CD4-positive, alpha-beta memory T cell (primary cell): ENCODE results near the gene GFPT1. TPM values are rescaled to one million over a fixed set of nuclear protein-coding genes. Genes with fewer than 3 reads are reported as not detected.

ENCODE experiments used
- CTCF ChIA-PET: fragments of 350-600 bp; sonication (Branson Sonifier 250); formaldehyde crosslinking; loops from one replicate; lab custom pipeline; 2021; ENCODE audit warnings: inconsistent platforms; ENCODE audit not compliant: partially characterized antibody; lab: Charles Lee
- POLR2A ChIA-PET: fragments of 350-600 bp; sonication (Branson Sonifier 250); formaldehyde crosslinking; loops from one replicate; lab custom pipeline; 2021; ENCODE audit not compliant: partially characterized antibody; lab: Charles Lee
- DNase-seq, 5 donors: peaks; one replicate each; pipeline versions ENCODE4 v3.0.0 to v3.0.0-alpha.2; 2020 to 2022; ENCODE audit warnings: mixed read lengths in 1 of 5
- H3K27ac ChIP-seq: one replicate; pipeline ENCODE4 v1.7.0; 2013; ENCODE audit warnings: low read depth, low read length
- H3K27me3 ChIP-seq: 2 replicates; pipeline ENCODE4 v1.7.0; 2013; ENCODE audit warnings: mild to moderate bottlenecking, low read length, moderate library complexity; ENCODE audit not compliant: insufficient read depth
- H3K36me3 ChIP-seq: 2 replicates; pipeline ENCODE4 v1.7.0; 2013; ENCODE audit warnings: mild to moderate bottlenecking, low read length, moderate library complexity; ENCODE audit not compliant: insufficient read depth
- H3K4me1 ChIP-seq: 2 replicates; pipeline ENCODE4 v1.7.0; 2013; ENCODE audit warnings: mild to moderate bottlenecking, low read length, moderate library complexity; ENCODE audit not compliant: insufficient read depth
- H3K4me3 ChIP-seq, 2 donors: one replicate each; pipeline ENCODE4 v1.7.0; 2013; ENCODE audit warnings: low read length in 2 of 2, mild to moderate bottlenecking in 1 of 2
- H3K9me3 ChIP-seq, 2 donors: one replicate each; pipeline ENCODE4 v1.7.0; 2013; ENCODE audit warnings: low read length in 2 of 2, control low read depth in 1 of 2; ENCODE audit not compliant: control insufficient read depth in 1 of 2
- H3K27ac Mint-ChIP-seq, 7 donors: one replicate each; pipeline ENCODE4 v1.8.0; 2020 to 2021; ENCODE audit warnings: mixed read lengths in 7 of 7, mild to moderate bottlenecking in 6 of 7, inconsistent platforms in 3 of 7, moderate library complexity in 3 of 7
- H3K27me3 Mint-ChIP-seq, 2 donors: one replicate each; pipeline ENCODE4 v1.8.0; 2020 to 2021; ENCODE audit warnings: mixed read lengths in 2 of 2
- H3K36me3 Mint-ChIP-seq, 2 donors: one replicate each; pipeline ENCODE4 v1.8.0; 2020 to 2021; ENCODE audit warnings: mixed read lengths in 2 of 2, inconsistent platforms in 1 of 2, mild to moderate bottlenecking in 1 of 2
- H3K4me1 Mint-ChIP-seq, 4 donors: one replicate each; pipeline ENCODE4 v1.8.0; 2020 to 2021; ENCODE audit warnings: mixed read lengths in 4 of 4, mild to moderate bottlenecking in 1 of 4
- H3K4me3 Mint-ChIP-seq, 8 donors: one replicate each; pipeline ENCODE4 v1.8.0; 2020 to 2021; ENCODE audit warnings: mixed read lengths in 8 of 8, mild to moderate bottlenecking in 7 of 8, moderate library complexity in 6 of 8, inconsistent platforms in 3 of 8
- H3K9me3 Mint-ChIP-seq, 8 donors: one replicate each; pipeline ENCODE4 v1.8.0; 2020 to 2021; ENCODE audit warnings: mixed read lengths in 8 of 8, mild to moderate bottlenecking in 5 of 8, inconsistent platforms in 3 of 8, moderate library complexity in 1 of 8
- intact Hi-C: fragments of 100-400 bp; cut with micrococcal nuclease; formaldehyde crosslinking; loops from one replicate; pipeline ENCODE4 v1.15.1; 2023
- polyA plus RNA-seq, 2 donors: library from polyadenylated mRNA; unstranded; fragments of 300-500 nt; fragmentation: Illumina TruSeq; gene quantifications; one replicate each; pipeline ENCODE4 v1.2.3, GENCODE V29; 2021
- total RNA-seq, 2 experiments: library from RNA; stranded (reverse); gene quantifications; one replicate each; pipeline ENCODE4 v1.2.3, GENCODE V29; 2021

GFPT1 gene
- total and polyA plus RNA-seq, 4 experiments from 2014 or later: 8.4 to 25.8 (median 18.8) TPM

DNA sequence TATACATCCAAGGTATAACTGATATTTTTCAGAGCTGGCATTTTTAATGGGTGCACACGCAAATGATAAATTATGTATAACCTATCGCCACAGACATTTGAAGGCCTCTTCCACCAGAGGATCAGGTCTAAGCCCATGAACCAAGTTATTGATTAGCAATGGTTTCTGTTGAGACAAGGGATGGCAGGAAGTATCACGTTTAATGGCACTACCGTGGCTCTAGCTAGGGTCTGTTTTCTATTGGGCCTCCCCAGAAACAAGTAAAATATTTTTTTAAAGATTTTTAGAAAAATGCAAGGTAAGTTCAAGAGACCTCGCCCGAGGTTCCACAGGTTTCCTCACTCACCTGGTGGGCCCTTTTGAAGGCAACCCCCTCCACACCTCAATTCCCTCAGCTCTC lies 667 bp downstream of the GFPT1 start:
- CTCF ChIA-PET: interaction anchor here (1.0 to 2.5 kb wide), 3 partner anchors 10 to 51 kb away, joined by 4 to 23 read pairs (median 8); partner anchors contain the start of gene NFU1
- Histone ChIP-seq H3K4me3 (peak overlapping the region; percentile 66 to 77), H3K27me3 (no peaks in the 10 kb centered on the region), H3K27ac (peak overlapping the region; percentile 66), H3K4me1 (peaks cover 38% of the 10 kb centered on the region), H3K9me3 (no peaks in the 10 kb centered on the region), H3K36me3 (no peaks in the 10 kb centered on the region)
- Mint-ChIP-seq H3K36me3 (peaks cover 3 to 6% of the 10 kb centered on the region in 2 donors), H3K9me3 (no peaks in the 10 kb centered on the region), H3K27ac (peak overlapping the region; percentile 74 to 92 (median 81)), H3K4me3 (peak overlapping the region; percentile 85 to 91 (median 88)), H3K4me1 (peaks cover 28 to 54% (median 40%) of the 10 kb centered on the region in 4 donors), H3K27me3 (no peaks in the 10 kb centered on the region)
- intact Hi-C loops: loop anchor here (5.0 to 10.0 kb wide), 3 partner anchors 258 to 908 kb away; partner anchors contain the start of genes AAK1, C2orf42 and SNRPG
- POLR2A ChIA-PET: interaction anchor here (0.7 to 2.5 kb wide), 3 partner anchors 11 to 1681 kb away, joined by 3 to 22 read pairs (median 4); partner anchors contain the start of genes NAGK and NFU1
- peak in 1 of 5 donors; percentile 11 for DNase-seq

DNA sequence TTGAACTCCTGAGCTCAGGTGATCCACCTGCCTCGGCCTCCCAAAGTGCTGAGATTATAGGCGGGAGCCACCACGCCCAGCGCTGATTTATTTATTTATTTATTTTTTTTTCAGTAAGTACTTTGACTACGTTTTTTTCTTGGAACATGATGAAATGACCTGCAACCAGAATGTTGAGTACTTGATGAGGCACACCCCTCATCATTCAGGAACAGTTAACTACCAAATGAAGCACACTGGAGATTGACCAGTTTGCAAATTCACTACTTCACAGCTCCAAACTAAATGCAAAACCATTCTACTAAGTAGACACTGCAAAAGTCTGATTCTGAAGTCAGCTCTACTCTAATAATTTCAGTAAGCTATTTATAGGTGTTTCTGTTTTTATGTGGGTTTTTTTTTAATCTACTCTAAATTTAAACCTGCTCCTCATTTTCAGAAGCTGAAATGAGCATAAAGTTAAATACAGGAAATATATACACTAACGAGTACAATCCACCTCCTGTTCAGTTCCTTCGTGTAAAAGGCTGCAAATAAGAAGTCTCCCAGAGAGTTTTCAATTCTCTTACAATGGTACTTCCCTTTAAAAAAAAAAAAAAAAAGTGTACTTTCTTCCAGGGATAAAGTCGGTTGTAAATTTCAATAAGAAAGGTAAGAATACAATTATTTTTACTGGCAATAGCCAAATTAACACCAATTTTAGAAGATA lies 1.4 kb downstream of the GFPT1 start:
- Histone ChIP-seq H3K36me3 (no peaks in the 10 kb centered on the region), H3K27me3 (no peaks in the 10 kb centered on the region), H3K9me3 (no peaks in the 10 kb centered on the region), H3K4me1 (peaks cover 38% of the 10 kb centered on the region), H3K27ac (peak overlapping the region; percentile 66), H3K4me3 (no peak overlapping the region)
- DNase-seq: no peak
- H3K27me3 Mint-ChIP-seq: no peaks in the 10 kb centered on the region
- intact Hi-C loops: loop anchor here (5.0 to 10.0 kb wide), 3 partner anchors 259 to 909 kb away; partner anchors contain the start of genes AAK1, C2orf42 and SNRPG
- no peaks in the 10 kb centered on the region for H3K9me3 Mint-ChIP-seq
- H3K4me1 Mint-ChIP-seq: peaks cover 32 to 62% (median 45%) of the 10 kb centered on the region in 4 donors
- H3K36me3 Mint-ChIP-seq: peaks cover 6% of the 10 kb centered on the region in 2 donors
- peak overlapping the region; percentile 29 to 92 (median 81) for H3K27ac Mint-ChIP-seq
- H3K4me3 Mint-ChIP-seq: peak overlapping the region; percentile 85 to 91 (median 88)
- POLR2A ChIA-PET: interaction anchor here (0.7 to 2.5 kb wide), 2 partner anchors 10 to 52 kb away, joined by 3 to 22 read pairs; partner anchors contain the start of gene NFU1
- CTCF ChIA-PET: interaction anchor here (1.0 to 2.5 kb wide), 3 partner anchors 9 to 52 kb away, joined by 4 to 23 read pairs (median 8); partner anchors contain the start of gene NFU1

DNA sequence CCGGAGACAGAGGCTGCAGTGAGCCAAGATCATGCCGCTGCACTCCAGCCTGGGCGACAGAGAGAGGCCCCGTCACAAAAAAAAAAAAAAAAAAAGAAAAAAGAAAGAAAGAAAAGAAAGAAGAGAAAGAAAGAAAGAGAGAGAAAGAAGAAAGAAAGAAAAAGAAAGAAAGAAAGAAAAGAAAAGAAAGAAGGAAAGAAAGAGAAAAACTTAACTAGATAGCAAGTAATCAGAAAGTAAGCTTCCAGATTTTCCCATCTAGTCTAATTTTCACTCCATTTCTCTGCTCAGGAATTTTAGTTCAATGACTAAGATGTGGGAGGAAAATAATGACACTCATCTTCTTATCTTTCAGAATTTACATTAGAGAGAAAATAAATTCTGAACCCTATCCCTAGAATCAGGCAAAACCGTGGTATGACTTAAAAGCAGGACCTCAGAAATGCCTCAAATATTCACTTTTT lies 2.4 kb downstream of the GFPT1 start:
- no peak overlapping the region for H3K27ac Mint-ChIP-seq
- H3K4me1 Mint-ChIP-seq: peaks cover 35 to 66% (median 48%) of the 10 kb centered on the region in 4 donors
- H3K4me3 Mint-ChIP-seq: no peak overlapping the region

DNA sequence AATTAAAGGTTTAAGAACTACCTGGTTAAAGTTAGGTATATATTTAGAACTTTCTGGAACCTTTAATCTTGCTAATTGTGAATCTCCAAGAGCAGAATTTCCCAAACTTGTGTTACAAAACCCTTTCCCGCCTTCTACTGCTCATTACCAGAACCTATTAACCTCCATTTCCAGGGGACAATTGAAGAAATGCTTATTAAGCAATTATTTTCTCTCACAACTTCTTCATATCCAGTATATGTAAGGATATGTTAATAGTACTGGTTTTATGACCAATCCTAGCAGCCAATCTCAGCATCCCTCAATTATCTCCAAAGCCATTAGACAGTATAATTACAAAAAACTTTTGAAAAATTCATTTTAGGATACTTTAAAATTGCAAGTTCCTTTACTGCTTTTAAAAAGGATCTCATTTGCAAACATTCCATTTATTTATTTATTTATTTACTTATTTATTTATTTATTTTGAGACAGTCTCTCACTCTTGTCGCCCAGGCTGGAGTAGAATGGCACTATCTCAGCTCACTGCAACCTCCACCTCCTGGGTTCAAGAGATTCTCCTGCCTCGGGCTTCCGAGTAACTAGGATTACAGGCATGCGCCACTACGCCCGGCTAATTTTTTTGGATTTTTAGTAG lies 3.7 kb downstream of the GFPT1 start:
- Histone ChIP-seq H3K36me3 (no peaks in the 10 kb centered on the region), H3K27ac (no peak overlapping the region), H3K4me1 (peaks cover 38% of the 10 kb centered on the region), H3K4me3 (no peak overlapping the region), H3K9me3 (no peaks in the 10 kb centered on the region), H3K27me3 (no peaks in the 10 kb centered on the region)
- Mint-ChIP-seq H3K36me3 (peaks cover 6 to 9% of the 10 kb centered on the region in 2 donors), H3K4me3 (peak overlapping the region in 2 of 8 donors; percentile 2 to 36), H3K27me3 (no peaks in the 10 kb centered on the region), H3K27ac (peak overlapping the region in 1 of 7 donors; percentile 69), H3K9me3 (no peaks in the 10 kb centered on the region), H3K4me1 (peaks cover 39 to 67% (median 50%) of the 10 kb centered on the region in 4 donors)
- ChIA-PET CTCF (no interaction called here), POLR2A (no interaction called here)
- DNase-seq: no peak
- intact Hi-C loops: loop anchor here (10.0 kb wide), 2 partner anchors 262 to 912 kb away; partner anchors contain the start of genes AAK1 and SNRPG

More for the DNA sequence above, 2.4 kb downstream of the GFPT1 start:
- POLR2A ChIA-PET: no interaction called here
- Histone ChIP-seq H3K27me3 (no peaks in the 10 kb centered on the region), H3K9me3 (no peaks in the 10 kb centered on the region), H3K4me3 (no peak overlapping the region), H3K4me1 (peaks cover 38% of the 10 kb centered on the region), H3K27ac (no peak overlapping the region), H3K36me3 (no peaks in the 10 kb centered on the region)
- no peak for DNase-seq
- intact Hi-C loops: loop anchor here (5.0 to 10.0 kb wide), 3 partner anchors 260 to 910 kb away; partner anchors contain the start of genes AAK1, C2orf42 and SNRPG
- Mint-ChIP-seq H3K27me3 (no peaks in the 10 kb centered on the region), H3K36me3 (peaks cover 6 to 9% of the 10 kb centered on the region in 2 donors), H3K9me3 (no peaks in the 10 kb centered on the region)
- CTCF ChIA-PET: interaction anchor here (2.5 kb wide), 1 partner anchor 8 kb away, joined by 23 read pairs; no protein-coding TSS in a partner anchor

DNA sequence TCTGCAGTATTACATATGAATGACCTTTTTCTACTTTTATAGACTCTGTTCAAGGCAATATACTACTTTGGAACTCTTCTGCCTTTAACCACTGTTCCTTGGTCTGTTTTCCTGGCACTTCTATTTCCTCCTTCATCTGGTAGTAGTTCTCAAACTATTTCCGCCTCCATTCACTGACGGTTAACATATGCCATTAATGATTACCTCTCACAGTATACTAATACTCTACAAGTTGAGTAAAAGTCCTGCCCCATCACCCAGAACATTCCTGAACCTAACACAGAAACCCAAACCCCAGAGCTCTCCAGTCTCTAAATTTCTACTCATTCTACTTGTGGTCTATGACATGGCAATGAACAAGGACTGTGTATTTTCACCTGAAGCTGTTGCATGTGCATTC lies 4.5 kb downstream of the GFPT1 start:
- DNase-seq: no peak
- H3K4me1 Mint-ChIP-seq: peaks cover 35 to 62% (median 45%) of the 10 kb centered on the region in 4 donors
- Histone ChIP-seq H3K4me3 (no peak overlapping the region), H3K9me3 (no peaks in the 10 kb centered on the region), H3K27me3 (no peaks in the 10 kb centered on the region), H3K4me1 (peaks cover 32% of the 10 kb centered on the region), H3K27ac (no peak overlapping the region), H3K36me3 (no peaks in the 10 kb centered on the region)
- peak overlapping the region in 3 of 7 donors; percentile 5 to 42 (median 13) for H3K27ac Mint-ChIP-seq
- POLR2A ChIA-PET: no interaction called here
- peak overlapping the region in 2 of 8 donors; percentile 1 to 2 for H3K4me3 Mint-ChIP-seq
- no peaks in the 10 kb centered on the region for H3K27me3 Mint-ChIP-seq
- CTCF ChIA-PET: no interaction called here
- H3K9me3 Mint-ChIP-seq: no peaks in the 10 kb centered on the region
- intact Hi-C loops: loop anchor here (10.0 kb wide), 2 partner anchors 262 to 912 kb away; partner anchors contain the start of genes AAK1 and SNRPG
- H3K36me3 Mint-ChIP-seq: peaks cover 6 to 9% of the 10 kb centered on the region in 2 donors

DNA sequence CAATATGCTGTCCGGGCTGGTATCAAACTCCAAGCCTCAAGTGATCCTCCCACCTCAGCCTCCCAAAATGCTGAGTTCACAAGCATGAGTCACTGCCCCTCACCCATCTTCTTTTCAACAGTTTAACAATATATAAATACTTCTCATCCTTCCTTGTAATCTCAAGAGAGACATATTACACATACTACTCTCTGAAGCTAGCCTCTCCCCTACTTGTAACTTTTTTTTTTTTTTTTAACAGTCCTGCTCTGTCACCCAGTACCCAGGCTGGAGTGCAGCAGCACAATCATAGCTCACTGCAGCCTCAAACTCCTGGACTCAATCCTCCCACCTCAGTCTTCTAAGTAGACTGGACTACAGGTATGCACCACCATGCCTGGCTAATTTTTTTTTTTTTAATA lies 5.7 kb downstream of the GFPT1 start:
- POLR2A ChIA-PET: no interaction called here

More for the DNA sequence above, 5.7 kb downstream of the GFPT1 start:
- Histone ChIP-seq H3K4me3 (no peak overlapping the region), H3K27ac (no peak overlapping the region), H3K36me3 (no peaks in the 10 kb centered on the region), H3K9me3 (no peaks in the 10 kb centered on the region), H3K4me1 (peaks cover 28% of the 10 kb centered on the region), H3K27me3 (no peaks in the 10 kb centered on the region)
- no peak for DNase-seq
- Mint-ChIP-seq H3K36me3 (peaks cover 6 to 9% of the 10 kb centered on the region in 2 donors), H3K27ac (peak overlapping the region in 5 of 7 donors; percentile 1 to 91 (median 41)), H3K4me3 (no peak overlapping the region), H3K9me3 (no peaks in the 10 kb centered on the region), H3K27me3 (no peaks in the 10 kb centered on the region), H3K4me1 (peaks cover 35 to 62% (median 44%) of the 10 kb centered on the region in 4 donors)
- intact Hi-C loops: loop anchor here (10.0 kb wide), 2 partner anchors 263 to 913 kb away; partner anchors contain the start of genes AAK1 and SNRPG
- CTCF ChIA-PET: no interaction called here
